H9 (cell line): ENCODE measurements around the gene SUGT1. TPM values are rescaled to one million over a fixed set of nuclear protein-coding genes. Genes with fewer than 3 reads are reported as not detected.

ENCODE experiments used
- DNase-seq: peaks from one replicate; pipeline ENCODE4 v3.0.0-alpha.2; 2017
- H2AFZ ChIP-seq: one replicate; pipeline ENCODE4 v1.6.1; 2013; ENCODE audit warnings: mild to moderate bottlenecking, low read length, control low read depth, moderate library complexity
- H2AK5ac ChIP-seq: 2 replicates; pipeline ENCODE4 v1.6.1; 2013; ENCODE audit warnings: low read length, control low read depth, mixed read lengths; ENCODE audit not compliant: insufficient read length
- H2BK120ac ChIP-seq: one replicate; pipeline ENCODE4 v1.6.1; 2013; ENCODE audit warnings: low read depth, mild to moderate bottlenecking, low read length, control low read depth, inconsistent platforms; ENCODE audit not compliant: poor library complexity, severe bottlenecking
- H2BK12ac ChIP-seq: 2 replicates; pipeline ENCODE4 v1.6.1; 2013; ENCODE audit warnings: low read length, control low read depth, mixed read lengths, low read depth; ENCODE audit not compliant: insufficient read length
- H2BK15ac ChIP-seq: 2 replicates; pipeline ENCODE4 v1.6.1; 2013; ENCODE audit warnings: low read depth, low read length, control low read depth
- H2BK20ac ChIP-seq: one replicate; pipeline ENCODE4 v1.6.1; 2013; ENCODE audit warnings: low read depth, mild to moderate bottlenecking, low read length, control low read depth, inconsistent platforms; ENCODE audit not compliant: poor library complexity, severe bottlenecking
- H2BK5ac ChIP-seq: 2 replicates; pipeline ENCODE4 v1.6.1; 2013; ENCODE audit warnings: low read length, control low read depth, mixed read lengths; ENCODE audit not compliant: insufficient read length
- H3K14ac ChIP-seq: 2 replicates; pipeline ENCODE4 v1.6.1; 2013; ENCODE audit warnings: low read length, control low read depth; ENCODE audit not compliant: insufficient read depth
- H3K18ac ChIP-seq: 2 replicates; pipeline ENCODE4 v1.6.1; 2013; ENCODE audit warnings: low read depth, mild to moderate bottlenecking, mixed read lengths, low read length, control low read depth; ENCODE audit not compliant: insufficient read length
- H3K23ac ChIP-seq: 2 replicates; pipeline ENCODE4 v1.6.1; 2013; ENCODE audit warnings: low read length, control low read depth, mixed read lengths, low read depth; ENCODE audit not compliant: insufficient read length
- H3K23me2 ChIP-seq: 2 replicates; pipeline ENCODE4 v1.6.1; 2013; ENCODE audit warnings: low read depth, mild to moderate bottlenecking, mixed read lengths, low read length, control low read depth; ENCODE audit not compliant: insufficient read length, poor library complexity, severe bottlenecking
- H3K27ac ChIP-seq: 2 replicates; pipeline ENCODE4 v1.5.1; 2013; ENCODE audit warnings: low read length, control low read depth, mixed read lengths, low read depth; ENCODE audit not compliant: insufficient read length
- H3K27me3 ChIP-seq: 2 replicates; pipeline ENCODE4 v1.6.1; 2013; ENCODE audit warnings: low read length, control low read depth, inconsistent platforms; ENCODE audit not compliant: insufficient read depth
- H3K4ac ChIP-seq: 2 replicates; pipeline ENCODE4 v1.6.1; 2013; ENCODE audit warnings: low read depth, mild to moderate bottlenecking, control low read depth, inconsistent platforms, low read length, moderate library complexity
- H3K4me1 ChIP-seq: 2 replicates; pipeline ENCODE4 v1.6.1; 2013; ENCODE audit warnings: low read length, control low read depth, inconsistent platforms; ENCODE audit not compliant: insufficient read depth
- H3K4me2 ChIP-seq: 2 replicates; pipeline ENCODE4 v1.6.1; 2013; ENCODE audit warnings: low read length, control low read depth, mixed read lengths; ENCODE audit not compliant: insufficient read length, insufficient read depth
- H3K56ac ChIP-seq: 2 replicates; pipeline ENCODE4 v1.6.1; 2013; ENCODE audit warnings: low read depth, mild to moderate bottlenecking, mixed read lengths, low read length, control low read depth; ENCODE audit not compliant: insufficient read length
- H3K79me1 ChIP-seq: 2 replicates; pipeline ENCODE4 v1.6.1; 2013; ENCODE audit warnings: low read depth, mild to moderate bottlenecking, moderate library complexity, low read length, control low read depth, inconsistent platforms; ENCODE audit not compliant: insufficient read depth, poor library complexity, severe bottlenecking
- H3K79me2 ChIP-seq: 2 replicates; pipeline ENCODE4 v1.6.1; 2013; ENCODE audit warnings: low read length, control low read depth, inconsistent platforms; ENCODE audit not compliant: insufficient read depth
- H3K9ac ChIP-seq: 2 replicates; pipeline ENCODE4 v1.6.1; 2013; ENCODE audit warnings: low read length, control low read depth, mixed read lengths; ENCODE audit not compliant: insufficient read length; ENCODE audit errors: extremely low read depth
- H3K9me3 ChIP-seq: one replicate; pipeline ENCODE4 v1.6.1; 2013; ENCODE audit warnings: low read depth, low read length, inconsistent platforms; ENCODE audit not compliant: control insufficient read depth
- H3T11ph ChIP-seq: one replicate; pipeline ENCODE4 v1.6.1; 2013; ENCODE audit warnings: mild to moderate bottlenecking, low read length, control low read depth, inconsistent platforms
- H4K20me1 ChIP-seq: one replicate; pipeline ENCODE4 v1.6.1; 2013; ENCODE audit not compliant: control insufficient read depth, insufficient read length, insufficient read depth
- H4K5ac ChIP-seq: 2 replicates; pipeline ENCODE4 v1.6.1; 2013; ENCODE audit warnings: low read depth, mild to moderate bottlenecking, mixed read lengths, low read length, control low read depth; ENCODE audit not compliant: insufficient read length
- H4K8ac ChIP-seq: replicated peaks from 2 replicates; pipeline ENCODE4 v1.6.1; 2013; ENCODE audit warnings: low read length, control low read depth, mixed read lengths, low read depth; ENCODE audit not compliant: insufficient read length
- H4K91ac ChIP-seq: 2 replicates; pipeline ENCODE4 v1.6.1; 2013; ENCODE audit warnings: low read depth, mild to moderate bottlenecking, moderate library complexity, mixed read lengths, low read length, control low read depth; ENCODE audit not compliant: insufficient read length
- H3K27ac Mint-ChIP-seq, 3 experiments: 2 replicates in 2 of 3; 3 replicates in 1 of 3; pipeline ENCODE4 v1.8.0; 2020 to 2021; ENCODE audit warnings: mixed read lengths in 3 of 3, mild to moderate bottlenecking in 1 of 3, moderate library complexity in 1 of 3
- H3K27me3 Mint-ChIP-seq: 2 replicates; pipeline ENCODE4 v1.8.0; 2021; ENCODE audit warnings: low read depth, mild to moderate bottlenecking, moderate library complexity, mixed read lengths
- H3K36me3 Mint-ChIP-seq, 3 experiments: 2 replicates in 2 of 3; 3 replicates in 1 of 3; pipeline ENCODE4 v1.8.0; 2020 to 2021; ENCODE audit warnings: low read depth in 3 of 3, mixed read lengths in 3 of 3; ENCODE audit not compliant: insufficient read depth in 1 of 3
- H3K4me1 Mint-ChIP-seq, 2 experiments: 2 replicates each; pipeline ENCODE4 v1.8.0; 2020; ENCODE audit warnings: mixed read lengths in 2 of 2
- H3K4me3 Mint-ChIP-seq, 2 experiments: 2 replicates in 1 of 2; 3 replicates in 1 of 2; pipeline ENCODE4 v1.8.0; 2020 to 2021; ENCODE audit warnings: mild to moderate bottlenecking in 2 of 2, mixed read lengths in 2 of 2, moderate library complexity in 1 of 2
- H3K9me3 Mint-ChIP-seq, 2 experiments: 2 replicates in 1 of 2; 3 replicates in 1 of 2; pipeline ENCODE4 v1.8.0; 2020; ENCODE audit warnings: mild to moderate bottlenecking in 2 of 2, mixed read lengths in 2 of 2, moderate library complexity in 1 of 2
- CTCF ChIP-seq: fragments of 200-600 bp; sonication (generic); conservative IDR thresholded peaks from 3 replicates; pipeline ENCODE4 v1.8.0; 2021; ENCODE audit warnings: antibody characterized with exemption, mild to moderate bottlenecking
- WGBS: extraction: QIAGEN DNeasy Blood & Tissue Kit; methylation state at CpG from one replicate; pipeline ENCODE4 v1.1.7; 2013; ENCODE audit warnings: missing lambda C conversion rate, low lambda C conversion rate, mixed read lengths; ENCODE audit not compliant: insufficient read length; ENCODE audit errors: extremely low coverage; 5-methylcytosine and 5-hydroxymethylcytosine counted together
- total RNA-seq: library from RNA; stranded (reverse); gene quantifications from 2 replicates; pipeline ENCODE4 v1.2.1, GENCODE V29; 2021

The SUGT1 gene
- total RNA-seq, 1 experiment from 2014 or later: 99.6 TPM

DNA sequence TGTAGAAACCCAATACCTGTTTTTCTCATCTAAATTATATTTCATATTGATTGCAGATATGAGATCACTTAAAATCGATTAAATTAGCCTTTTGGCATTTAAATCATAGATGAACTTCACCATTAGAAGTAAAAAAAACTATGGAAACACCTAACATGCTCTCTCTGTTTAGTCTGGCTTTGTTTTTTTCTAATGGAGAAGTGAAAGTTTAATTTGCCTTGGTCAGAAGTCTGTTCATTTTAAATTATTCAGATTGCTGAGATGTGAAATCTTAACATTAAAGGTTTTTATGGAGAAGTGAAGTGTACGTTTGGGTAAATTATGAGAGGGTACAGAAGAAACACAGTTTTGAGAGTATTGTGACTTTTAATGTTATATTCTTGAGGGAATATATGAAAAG lies 6.7 kb downstream of the SUGT1 start:
- H3K23ac ChIP-seq: no peak overlapping the region
- no peak overlapping the region for H3T11ph ChIP-seq
- Mint-ChIP-seq H3K36me3 (peaks cover 20 to 64% (median 42%) of the 10 kb centered on the region in 3 experiments; a peak in 6 of 7 replicates), H3K4me3 (no peak overlapping the region), H3K4me1 (no peaks in the 10 kb centered on the region; a peak in 1 of 4 replicates), H3K9me3 (no peaks in the 10 kb centered on the region), H3K27ac (no peak overlapping the region), H3K27me3 (no peaks in the 10 kb centered on the region)
- H3K9ac ChIP-seq: no peak overlapping the region
- H3K9me3 ChIP-seq: no peaks in the 10 kb centered on the region
- H2AFZ ChIP-seq: no peak overlapping the region
- H3K79me2 ChIP-seq: peaks cover 15% of the 10 kb centered on the region; the same call in 1 of the 2 replicates
- no peaks in the 10 kb centered on the region for H3K27me3 ChIP-seq
- no peak overlapping the region for H2AK5ac ChIP-seq
- H3K79me1 ChIP-seq: peaks cover 2% of the 10 kb centered on the region
- no peak overlapping the region for H4K5ac ChIP-seq
- H3K18ac ChIP-seq: no peak overlapping the region
- no peak overlapping the region for H3K4ac ChIP-seq
- H3K14ac ChIP-seq: no peak overlapping the region
- no peaks in the 10 kb centered on the region for H4K20me1 ChIP-seq
- no peaks in the 10 kb centered on the region for H3K23me2 ChIP-seq
- H3K4me1 ChIP-seq: no peaks in the 10 kb centered on the region; the same call in 1 of the 2 replicates
- H2BK12ac ChIP-seq: no peak overlapping the region
- H4K91ac ChIP-seq: no peak overlapping the region
- H2BK5ac ChIP-seq: no peak overlapping the region
- DNase-seq: no peak
- TF ChIP-seq CTCF: no peak
- no peak overlapping the region for H3K4me2 ChIP-seq
- H3K27ac ChIP-seq: no peak overlapping the region
- no peak overlapping the region for H2BK20ac ChIP-seq
- no peak overlapping the region for H3K56ac ChIP-seq
- H4K8ac ChIP-seq: no peak overlapping the region
- no peak overlapping the region for H2BK15ac ChIP-seq
- WGBS: 100% methylated on average over 1 of the region's 2 CpGs
- H2BK120ac ChIP-seq: no peak overlapping the region
